Osteocyte (in vitro differentiated cells): ENCODE data around the gene VGLL4. TPM values are rescaled to one million over a fixed set of nuclear protein-coding genes. Genes with fewer than 3 reads are reported as not detected.

Experiments
- DNase-seq: peaks from one replicate; pipeline ENCODE4 v3.0.0; 2021; ENCODE audit warnings: mixed read lengths; ENCODE audit not compliant: unreplicated experiment; ENCODE audit errors: extremely low spot score
- H3K27ac Mint-ChIP-seq: one replicate; pipeline ENCODE4 v1.8.0; 2021; ENCODE audit warnings: mild to moderate bottlenecking, mixed read lengths; ENCODE audit not compliant: unreplicated experiment
- H3K27me3 Mint-ChIP-seq: one replicate; pipeline ENCODE4 v1.8.0; 2021; ENCODE audit warnings: mixed read lengths; ENCODE audit not compliant: unreplicated experiment
- H3K36me3 Mint-ChIP-seq: one replicate; pipeline ENCODE4 v1.8.0; 2021; ENCODE audit warnings: mixed read lengths; ENCODE audit not compliant: unreplicated experiment
- H3K4me1 Mint-ChIP-seq: one replicate; pipeline ENCODE4 v1.8.0; 2021; ENCODE audit warnings: mixed read lengths; ENCODE audit not compliant: unreplicated experiment
- H3K4me3 Mint-ChIP-seq: one replicate; pipeline ENCODE4 v1.8.0; 2021; ENCODE audit warnings: mild to moderate bottlenecking, moderate library complexity, mixed read lengths; ENCODE audit not compliant: unreplicated experiment
- H3K9me3 Mint-ChIP-seq: one replicate; pipeline ENCODE4 v1.8.0; 2021; ENCODE audit warnings: mixed read lengths; ENCODE audit not compliant: unreplicated experiment
- total RNA-seq: library from RNA; stranded (reverse); gene quantifications from 2 replicates; pipeline ENCODE4 v1.2.1, GENCODE V29; 2021
- TF ChIP-seq, protein P1 (sequence below): fragments of 200-600 bp; sonication (generic); IDR thresholded peaks from 2 replicates; pipeline ENCODE4 v1.5.0; 2021; ENCODE audit warnings: antibody characterized with exemption, mild to moderate bottlenecking, moderate library complexity

VGLL4 gene
- total RNA-seq, 1 donor from 2014 or later: 139 TPM

DNA sequence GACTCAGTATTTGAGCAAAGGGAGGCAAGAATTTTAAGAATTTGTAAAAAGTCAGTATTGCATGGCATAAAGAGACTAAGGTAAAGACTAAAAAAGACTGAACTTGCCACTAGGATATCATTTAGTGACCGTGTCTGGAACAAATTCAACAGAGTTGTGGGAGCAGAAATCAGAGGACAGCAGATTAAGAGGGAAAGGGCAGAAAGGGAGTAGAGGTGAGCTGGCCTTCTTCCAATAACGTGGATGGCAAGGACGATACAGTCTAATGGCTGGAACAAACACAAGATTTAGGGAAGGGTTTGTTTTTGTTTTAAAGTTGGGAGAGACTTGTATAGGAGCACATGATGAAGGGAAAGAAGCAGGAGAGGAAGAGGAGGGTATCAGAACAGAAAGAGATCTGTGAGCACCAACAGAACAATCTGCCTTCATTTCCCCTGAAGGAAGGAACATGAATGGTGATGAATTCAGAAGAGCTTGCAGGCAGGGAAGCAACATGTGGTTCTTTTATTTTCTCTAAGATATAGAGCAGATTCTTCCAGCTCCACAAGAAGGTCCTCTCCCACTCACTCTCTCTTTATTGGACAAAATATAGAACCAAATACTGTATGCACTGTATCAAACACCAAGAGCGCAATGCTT, 8.6 kb downstream of the VGLL4 start:
- H3K4me1 Mint-ChIP-seq: peaks cover 93% of the 10 kb centered on the region
- H3K27ac Mint-ChIP-seq: peak overlapping the region; percentile 71
- H3K36me3 Mint-ChIP-seq: peaks cover 19% of the 10 kb centered on the region
- H3K9me3 Mint-ChIP-seq: no peaks in the 10 kb centered on the region
- H3K4me3 Mint-ChIP-seq: no peak overlapping the region
- no peaks in the 10 kb centered on the region for H3K27me3 Mint-ChIP-seq
- TF ChIP-seq, protein P1, sequence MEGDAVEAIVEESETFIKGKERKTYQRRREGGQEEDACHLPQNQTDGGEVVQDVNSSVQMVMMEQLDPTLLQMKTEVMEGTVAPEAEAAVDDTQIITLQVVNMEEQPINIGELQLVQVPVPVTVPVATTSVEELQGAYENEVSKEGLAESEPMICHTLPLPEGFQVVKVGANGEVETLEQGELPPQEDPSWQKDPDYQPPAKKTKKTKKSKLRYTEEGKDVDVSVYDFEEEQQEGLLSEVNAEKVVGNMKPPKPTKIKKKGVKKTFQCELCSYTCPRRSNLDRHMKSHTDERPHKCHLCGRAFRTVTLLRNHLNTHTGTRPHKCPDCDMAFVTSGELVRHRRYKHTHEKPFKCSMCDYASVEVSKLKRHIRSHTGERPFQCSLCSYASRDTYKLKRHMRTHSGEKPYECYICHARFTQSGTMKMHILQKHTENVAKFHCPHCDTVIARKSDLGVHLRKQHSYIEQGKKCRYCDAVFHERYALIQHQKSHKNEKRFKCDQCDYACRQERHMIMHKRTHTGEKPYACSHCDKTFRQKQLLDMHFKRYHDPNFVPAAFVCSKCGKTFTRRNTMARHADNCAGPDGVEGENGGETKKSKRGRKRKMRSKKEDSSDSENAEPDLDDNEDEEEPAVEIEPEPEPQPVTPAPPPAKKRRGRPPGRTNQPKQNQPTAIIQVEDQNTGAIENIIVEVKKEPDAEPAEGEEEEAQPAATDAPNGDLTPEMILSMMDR: no peak
- no peak for DNase-seq

DNA sequence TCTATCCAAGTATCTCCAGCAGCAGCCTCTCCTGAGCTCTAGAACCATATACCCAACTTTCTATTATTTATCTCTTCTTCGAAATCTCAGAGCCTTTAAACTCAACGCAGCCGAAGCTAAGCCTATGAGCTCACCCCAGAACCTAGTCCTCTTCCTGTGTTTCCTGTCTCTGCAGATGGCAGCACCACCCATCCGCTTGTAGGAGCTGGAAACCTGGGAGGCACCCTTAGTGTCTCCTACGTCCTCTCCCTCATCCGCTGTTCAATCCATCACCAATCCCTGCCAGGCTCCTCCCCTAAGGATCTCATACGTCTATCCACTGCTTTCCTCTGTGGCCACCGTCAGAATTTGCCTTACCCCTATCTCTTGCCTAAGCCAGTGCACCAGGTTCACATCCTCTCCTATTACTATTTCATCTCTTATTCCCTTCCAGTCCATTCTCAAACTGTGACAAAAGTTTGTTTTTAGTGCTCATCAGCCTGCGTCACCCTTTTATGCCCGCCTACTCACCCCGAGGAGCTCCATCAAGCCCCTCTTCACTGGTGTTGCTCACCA, 9.6 kb downstream of the VGLL4 start:
- no peaks in the 10 kb centered on the region for H3K27me3 Mint-ChIP-seq
- TF ChIP-seq, protein P1: no peak
- H3K9me3 Mint-ChIP-seq: no peaks in the 10 kb centered on the region
- H3K27ac Mint-ChIP-seq: peak overlapping the region; percentile 33
- no peak for DNase-seq
- H3K36me3 Mint-ChIP-seq: peaks cover 17% of the 10 kb centered on the region
- H3K4me3 Mint-ChIP-seq: no peak overlapping the region
- peaks cover 93% of the 10 kb centered on the region for H3K4me1 Mint-ChIP-seq

DNA sequence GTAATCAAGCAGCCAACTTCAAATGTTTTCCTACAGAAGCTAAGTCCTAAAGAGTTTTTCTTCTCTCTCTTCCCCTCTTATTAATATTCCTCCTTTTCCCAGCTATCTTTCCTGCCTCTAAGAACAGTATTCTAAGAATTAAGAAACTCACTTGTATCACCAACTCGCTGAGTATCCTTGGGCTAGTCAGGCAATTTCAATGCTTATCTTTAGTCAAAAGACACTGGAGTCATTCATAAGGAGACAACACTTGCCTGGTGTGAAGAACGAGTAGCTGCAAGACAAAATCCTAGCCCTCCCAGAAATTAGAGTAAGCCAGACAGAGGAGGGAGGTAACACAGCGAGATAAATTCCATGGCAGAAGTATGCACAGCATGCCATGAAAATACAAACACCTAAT, 10.7 kb downstream of the VGLL4 start:
- no peaks in the 10 kb centered on the region for H3K27me3 Mint-ChIP-seq
- no peak overlapping the region for H3K4me3 Mint-ChIP-seq
- no peaks in the 10 kb centered on the region for H3K9me3 Mint-ChIP-seq
- H3K36me3 Mint-ChIP-seq: peaks cover 10% of the 10 kb centered on the region
- peak overlapping the region; percentile 58 for H3K27ac Mint-ChIP-seq
- TF ChIP-seq, protein P1: no peak
- no peak for DNase-seq
- peaks cover 86% of the 10 kb centered on the region for H3K4me1 Mint-ChIP-seq

DNA sequence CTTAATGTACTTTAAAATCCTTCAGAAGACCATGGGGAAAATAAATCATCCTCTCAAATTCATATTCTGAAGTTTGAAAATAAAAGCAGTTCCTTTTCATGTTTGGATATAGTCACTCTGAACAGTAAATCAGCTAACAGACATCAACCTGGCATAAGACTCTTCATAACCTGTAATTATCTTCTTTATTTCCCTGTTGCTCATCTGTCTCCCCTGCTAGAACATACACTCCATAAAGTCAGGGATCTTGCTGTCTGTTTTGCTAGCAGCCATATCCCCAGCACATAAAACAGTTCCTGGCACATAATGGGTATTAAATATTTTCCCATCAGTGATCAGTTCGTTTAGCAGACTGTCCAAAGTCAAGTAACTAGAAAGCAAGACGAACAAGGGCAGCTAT, 11.2 kb downstream of the VGLL4 start:
- peaks cover 13% of the 10 kb centered on the region for H3K36me3 Mint-ChIP-seq
- no peaks in the 10 kb centered on the region for H3K27me3 Mint-ChIP-seq
- H3K9me3 Mint-ChIP-seq: no peaks in the 10 kb centered on the region
- TF ChIP-seq, protein P1: no peak
- peaks cover 86% of the 10 kb centered on the region for H3K4me1 Mint-ChIP-seq
- peak overlapping the region; percentile 58 for H3K27ac Mint-ChIP-seq
- H3K4me3 Mint-ChIP-seq: no peak overlapping the region
- no peak for DNase-seq

DNA sequence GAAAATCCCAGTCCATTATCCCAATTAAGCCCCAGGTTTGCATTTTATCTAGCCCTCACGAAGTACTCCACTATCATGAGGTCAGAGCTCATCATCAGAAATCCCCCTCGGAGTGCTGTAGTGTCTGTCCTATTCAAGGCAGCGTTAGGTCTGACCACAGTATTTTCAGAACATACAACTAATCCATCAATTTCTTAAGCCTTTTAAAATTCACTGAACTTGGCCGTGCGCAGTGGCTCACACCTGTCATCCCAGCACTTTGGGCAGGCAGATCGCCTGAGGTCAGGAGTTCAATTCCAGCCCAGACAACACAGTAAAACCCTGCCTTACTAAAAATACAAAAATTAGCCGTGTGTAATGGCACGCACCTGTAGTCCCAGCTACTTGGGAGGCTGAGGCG, 11.9 kb downstream of the VGLL4 start:
- Mint-ChIP-seq H3K27ac (peak overlapping the region; percentile 56), H3K9me3 (no peaks in the 10 kb centered on the region), H3K36me3 (peaks cover 14% of the 10 kb centered on the region), H3K4me3 (no peak overlapping the region), H3K4me1 (peaks cover 80% of the 10 kb centered on the region), H3K27me3 (no peaks in the 10 kb centered on the region)
- TF ChIP-seq, protein P1: no peak
- no peak for DNase-seq
